ENCODE results near the gene CHST7.

Gene CHST7

DNA sequence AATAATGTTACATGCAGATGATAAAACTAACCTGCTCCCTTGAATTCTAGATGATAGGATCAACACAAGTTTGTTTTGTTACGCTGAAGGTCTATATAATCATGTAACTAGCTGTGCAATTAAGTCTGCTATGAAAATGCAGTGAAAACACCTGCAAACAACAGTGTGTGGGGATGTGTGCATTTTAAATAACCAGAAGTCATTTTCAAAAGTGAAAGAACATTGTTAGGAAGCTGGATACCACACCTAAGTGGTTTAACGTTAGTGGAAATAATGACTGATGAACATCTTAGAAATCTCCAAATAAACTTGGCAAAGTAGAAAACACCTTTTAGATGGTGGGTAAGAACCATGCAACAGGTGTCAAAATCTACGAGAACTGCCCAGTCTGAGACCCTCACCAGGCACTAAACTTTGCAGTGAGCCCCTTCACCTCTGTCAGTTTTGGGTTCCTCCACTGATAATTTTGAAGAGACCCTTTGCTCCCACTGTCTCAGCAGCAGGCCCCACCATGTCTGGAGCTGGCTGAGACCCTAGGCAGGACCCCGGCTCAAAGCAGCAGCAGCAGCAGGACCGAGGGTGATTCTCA, 36.6 kb downstream of the CHST7 start:
- no peak for DNase-seq

GRCh38 chrX:46611658-46612362, 38.2 kb downstream of the CHST7 start:
- no peak for DNase-seq

DNA sequence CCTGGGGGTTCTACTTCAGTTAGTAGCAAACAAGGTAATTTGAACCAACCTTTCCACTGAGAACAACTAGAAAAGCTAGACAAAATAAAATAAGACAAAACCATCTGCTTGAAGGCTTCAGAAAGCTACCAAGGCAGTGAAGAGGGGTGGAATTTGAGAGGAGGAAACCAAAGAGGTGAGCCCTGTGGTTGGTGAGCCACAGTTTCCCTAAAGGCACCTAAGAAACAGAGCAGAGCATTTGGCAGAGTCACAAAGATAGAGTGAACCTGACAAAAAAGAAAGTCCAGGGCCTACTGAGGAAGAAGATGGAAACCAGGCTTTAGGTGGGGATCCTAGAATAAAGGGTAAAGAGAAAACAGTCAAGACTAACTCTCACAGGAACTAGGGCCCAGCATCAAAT, 44.3 kb downstream of the CHST7 start:
- DNase-seq, result no peak

GRCh38 chrX:46618947-46619346, 45.4 kb downstream of the CHST7 start:
- no peak for DNase-seq

DNA sequence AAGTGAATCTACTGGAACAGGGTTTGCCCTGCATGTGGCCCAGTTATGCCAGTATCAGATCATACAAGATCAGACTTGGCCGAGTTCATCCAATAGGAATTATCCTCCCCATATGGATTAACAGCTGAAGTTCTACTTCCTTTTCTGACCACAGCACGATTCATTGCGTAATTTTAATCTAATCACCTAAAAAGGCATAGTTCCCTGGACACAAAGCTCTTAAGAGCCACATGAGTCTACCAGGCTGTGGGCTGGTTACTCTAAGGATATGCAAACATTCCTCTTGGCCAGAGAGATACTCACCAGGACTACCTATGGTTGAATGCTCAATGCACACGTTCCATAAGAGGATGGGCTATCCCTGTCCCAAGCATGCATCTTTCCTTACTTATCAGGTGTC, 46.9 kb downstream of the CHST7 start:
- DNase-seq, result no peak

GRCh38 chrX:46621572-46621971, 48.0 kb downstream of the CHST7 start:
- no peak for DNase-seq

GRCh38 chrX:46624090-46624786, 50.7 kb downstream of the CHST7 start:
- no peak for DNase-seq

DNA sequence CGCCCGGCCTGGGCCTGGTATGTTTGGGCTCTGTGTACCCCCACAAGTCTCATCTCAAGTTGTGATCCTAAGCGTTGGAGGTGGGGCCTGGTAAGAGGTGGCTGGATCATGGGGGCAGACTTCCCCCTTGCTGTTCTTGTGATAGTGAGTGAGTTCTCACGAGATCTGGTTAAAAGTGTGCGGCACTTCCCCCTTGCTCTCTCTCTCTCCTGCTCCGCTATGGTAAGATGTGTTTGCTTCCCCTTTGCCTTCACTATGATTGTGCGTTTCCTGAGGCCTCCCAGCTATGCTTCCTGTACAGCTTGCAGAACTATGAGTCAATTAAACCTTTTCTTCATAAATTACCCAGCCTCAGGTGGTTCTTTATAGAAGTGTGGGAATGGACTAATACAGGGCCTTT, 53.0 kb downstream of the CHST7 start:
- no peak for DNase-seq

GRCh38 chrX:46627062-46627461, 53.5 kb downstream of the CHST7 start:
- no peak for DNase-seq

DNA sequence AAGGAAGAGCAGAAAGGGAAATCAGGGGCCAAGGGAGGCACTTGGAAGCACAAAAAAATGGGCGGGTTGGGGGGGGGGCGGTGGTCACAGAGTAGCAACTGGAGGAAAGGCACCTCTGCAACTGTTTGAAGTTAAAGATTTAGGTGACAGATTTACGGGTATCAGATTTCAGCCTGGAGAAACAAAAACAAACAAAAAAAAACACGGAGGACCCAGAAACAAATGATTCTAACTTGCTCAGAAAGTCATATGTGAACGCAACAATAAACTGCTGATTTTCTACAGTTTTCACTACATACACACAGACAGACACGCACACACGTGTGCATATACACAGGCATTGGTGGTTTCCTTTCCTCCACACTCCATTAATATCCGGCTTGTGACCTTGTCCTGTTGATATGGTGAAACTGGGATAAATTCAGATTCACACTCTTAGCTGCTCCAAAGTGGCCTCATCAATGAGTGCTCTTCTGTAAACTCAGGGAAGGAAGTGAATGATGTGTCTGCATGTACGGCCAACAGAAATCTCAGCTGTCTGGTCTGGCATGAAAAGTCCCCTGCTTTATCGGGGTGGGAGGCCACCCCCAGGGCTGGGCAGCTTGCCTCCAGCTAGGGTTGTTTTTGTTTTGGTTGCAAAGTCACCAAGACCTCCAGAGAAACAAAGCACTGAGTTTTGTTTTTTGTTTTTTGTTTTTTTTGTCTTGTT, 54.3 kb downstream of the CHST7 start:
- no peak for DNase-seq

GRCh38 chrX:46628460-46629371, 55.2 kb downstream of the CHST7 start:
- no peak for DNase-seq

- DNase-seq, result no peak
Observed at GRCh38 chrX:46630141-46630540, 56.6 kb downstream of the CHST7 start.

- no peak for DNase-seq
Observed at GRCh38 chrX:46634577-46634976, 61.0 kb downstream of the CHST7 start.

- no peak for DNase-seq
Observed at GRCh38 chrX:46635186-46635585, 61.6 kb downstream of the CHST7 start.

DNA sequence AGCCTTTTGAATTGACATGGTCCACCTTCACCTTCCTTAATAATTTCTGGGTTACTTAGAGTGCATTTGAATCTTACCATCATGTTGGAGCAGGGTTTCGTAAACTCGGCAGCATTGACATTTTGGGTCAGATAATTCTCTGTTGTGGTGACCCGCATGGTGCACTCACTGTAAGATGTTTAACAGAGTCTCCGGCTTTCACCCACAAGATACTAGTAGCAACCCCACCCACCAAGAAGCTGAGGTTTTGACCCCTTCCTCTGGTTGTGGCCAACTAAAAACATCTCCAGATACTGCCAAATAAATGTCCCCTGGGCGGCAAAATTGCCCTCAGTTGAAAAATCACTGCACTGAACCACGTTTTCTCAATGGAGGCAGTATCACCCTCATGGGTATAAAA, 62.7 kb downstream of the CHST7 start:
- no peak for DNase-seq

DNA sequence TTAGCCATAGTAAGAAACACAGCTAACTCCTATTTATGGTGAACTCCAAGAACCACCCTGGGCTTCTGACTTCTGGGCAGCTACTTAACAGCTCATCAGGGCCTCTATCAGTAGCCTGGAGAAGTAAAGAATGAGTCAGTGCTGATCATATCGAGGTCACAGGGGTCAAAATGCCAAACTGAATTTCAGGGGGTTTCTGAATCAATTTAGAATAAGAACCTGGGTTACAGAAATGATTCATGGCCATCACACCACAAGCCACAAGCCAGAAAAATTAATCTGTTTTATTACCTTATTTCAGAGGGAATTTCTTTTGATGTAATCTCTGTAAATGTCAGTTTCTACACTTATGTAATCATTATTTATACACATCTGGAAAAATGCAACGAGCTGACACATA, 64.4 kb downstream of the CHST7 start:
- no peak for DNase-seq

DNA sequence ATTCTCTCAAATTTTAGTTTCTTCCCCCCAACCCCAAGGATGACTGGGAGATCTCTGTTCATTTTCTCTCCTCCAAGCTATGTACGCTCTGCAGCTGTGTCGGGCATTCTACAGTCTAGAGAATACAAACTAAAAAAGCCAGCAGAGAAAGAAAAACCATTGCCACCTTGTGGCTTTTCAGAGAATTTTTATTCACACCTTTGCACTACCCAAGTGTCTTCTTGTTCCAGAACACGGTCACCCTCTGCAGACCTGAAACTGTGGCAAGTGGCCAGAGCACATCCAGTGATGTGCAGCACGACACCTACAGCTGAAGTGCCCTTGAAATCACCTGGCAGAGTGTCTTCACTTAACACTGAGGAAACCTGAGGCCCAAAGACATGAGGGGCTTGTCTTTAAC, 68.6 kb downstream of the CHST7 start:
- DNase-seq, result no peak

- no peak for DNase-seq
Observed at GRCh38 chrX:46643636-46644035, 70.1 kb downstream of the CHST7 start.

DNA sequence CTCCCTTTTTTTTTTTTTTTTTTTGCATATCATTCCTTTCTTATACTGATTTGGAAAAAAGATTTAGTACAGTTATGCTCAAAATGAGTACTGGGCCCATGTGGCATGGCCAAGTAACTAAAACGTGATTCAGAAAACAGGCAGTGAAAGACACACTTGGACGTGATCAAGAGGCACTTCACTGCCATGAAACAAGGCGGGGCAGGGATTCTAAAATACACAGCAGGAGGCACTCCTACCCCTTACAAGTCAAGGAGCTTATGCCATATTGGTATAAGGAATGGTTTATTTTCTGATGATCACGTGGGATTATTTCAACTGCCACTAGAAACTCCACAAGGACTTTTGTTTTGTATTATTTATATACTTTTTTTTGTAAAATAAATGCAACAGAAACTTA, 72.0 kb downstream of the CHST7 start:
- no peak for DNase-seq

DNA sequence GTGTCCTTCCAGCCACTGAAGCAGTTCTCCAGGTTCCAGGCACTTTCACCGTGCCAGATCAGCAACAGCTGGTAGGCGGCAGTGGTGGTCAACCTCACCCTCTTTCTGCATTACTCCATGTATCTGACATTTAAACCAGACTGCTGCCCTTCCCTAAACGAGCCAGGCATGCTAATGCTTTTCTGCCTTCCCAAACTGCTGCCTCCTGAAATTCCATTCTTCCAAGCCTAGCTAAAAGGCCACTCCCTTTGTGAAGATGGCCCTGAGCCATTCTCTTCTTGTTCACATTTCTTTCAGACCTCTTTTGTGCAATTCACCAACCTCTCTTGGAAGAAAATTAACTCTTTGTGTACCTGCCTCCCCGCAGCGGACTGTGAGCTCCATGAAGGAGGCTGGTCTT, 73.7 kb downstream of the CHST7 start:
- no peak for DNase-seq
